Endothelial cell of umbilical vein (primary cell): ENCODE data around the gene AP5M1.
"Not testable (repeated sequence)": the region's sequence is repeated elsewhere in the genome, so short reads cannot be mapped to it uniquely, and the experiment has no call there.

Experiments
- CTCF ChIP-seq, 2 donors: IDR thresholded peaks; 1 replicate in 1 of 2; 2 replicates in 1 of 2; pipeline ENCODE4 v1.5.1; 2011; ENCODE audit warnings: low read length in 2 of 2, mild to moderate bottlenecking in 2 of 2, moderate library complexity in 2 of 2, control low read depth in 1 of 2, inconsistent platforms in 1 of 2, low read depth in 1 of 2; ENCODE audit not compliant: insufficient read depth in 1 of 2; ENCODE audit errors: extremely low read depth in 1 of 2
- EZH2 ChIP-seq: IDR thresholded peaks from 2 replicates; pipeline ENCODE4 v1.6.1; 2012; ENCODE audit warnings: borderline replicate concordance, low read depth, mild to moderate bottlenecking, moderate library complexity, low read length, inconsistent platforms; ENCODE audit not compliant: severe bottlenecking
- FOS ChIP-seq: IDR thresholded peaks from 2 replicates; pipeline ENCODE4 v1.6.1; 2011; ENCODE audit warnings: mild to moderate bottlenecking, low read length, moderate library complexity, borderline replicate concordance; ENCODE audit not compliant: insufficient read depth
- GATA2 ChIP-seq: IDR thresholded peaks from 2 replicates; pipeline ENCODE4 v1.7.0; 2011; ENCODE audit warnings: low read depth, mild to moderate bottlenecking, moderate library complexity, mixed read lengths, low read length; ENCODE audit not compliant: insufficient read length, insufficient read depth
- JUN ChIP-seq: IDR thresholded peaks from 2 replicates; pipeline ENCODE4 v1.6.1; 2011; ENCODE audit warnings: borderline replicate concordance, low read depth; ENCODE audit not compliant: insufficient read length, insufficient read depth
- MAX ChIP-seq: IDR thresholded peaks from 2 replicates; pipeline ENCODE4 v1.6.1; 2011; ENCODE audit not compliant: insufficient read depth, insufficient read length
- MYC ChIP-seq: IDR thresholded peaks from one replicate; pipeline ENCODE4 v1.6.1; 2011; ENCODE audit warnings: mild to moderate bottlenecking, low read depth, low read length
- POLR2A ChIP-seq: IDR thresholded peaks from 2 replicates; pipeline ENCODE4 v1.6.1; 2012; ENCODE audit warnings: low read depth, mild to moderate bottlenecking, control low read depth, low read length
- POLR2AphosphoS5 ChIP-seq: IDR thresholded peaks from 2 replicates; pipeline ENCODE4 v1.6.1; 2012; ENCODE audit warnings: low read depth, mild to moderate bottlenecking, control low read depth, low read length, moderate library complexity; ENCODE audit not compliant: insufficient read depth

GRCh38 chr14:57332475-57332874 is 63.7 kb downstream of the AP5M1 start:
- TF ChIP-seq GATA2; POLR2AphosphoS5; CTCF (IDR thresholded peaks at IDR 0.05; ENCODE audit: extremely low read depth in 1 of 2, insufficient read depth in 1 of 2, low read depth in 1 of 2, low read length in 2 of 2); MAX; FOS; EZH2; POLR2A; MYC; JUN: not testable (repeated sequence)
